Tibial artery (tissue), 4 donors: ENCODE data around the gene LANCL3.

ENCODE experiments used
- DNase-seq, 2 donors: peaks; one replicate each; pipeline ENCODE4 v3.0.0-alpha.2; 2019
- H3K27ac ChIP-seq, 2 donors: fragments of 200-600 bp; sonication (generic) in 1 of 2; 1 replicate in 1 of 2; 2 replicates in 1 of 2; pipeline ENCODE4 v1.5.1; 2018 to 2019; ENCODE audit warnings: mild to moderate bottlenecking in 1 of 2
- H3K27me3 ChIP-seq, 2 donors: fragments of 200-600 bp; sonication (generic) in 1 of 2; one replicate each; pipeline versions ENCODE4 v1.5.1 to v1.6.0; 2016 to 2019
- H3K36me3 ChIP-seq, 3 donors: fragments of 200-600 bp; sonication (generic) in 2 of 3; one replicate each; pipeline ENCODE4 v1.5.1; 2016 to 2019; ENCODE audit warnings: mild to moderate bottlenecking in 2 of 3
- H3K4me1 ChIP-seq, 4 donors: fragments of 200-600 bp; sonication (generic) in 2 of 4; 1 replicate in 3 of 4; 2 replicates in 1 of 4; pipeline ENCODE4 v1.5.1; 2016 to 2019
- H3K4me3 ChIP-seq, 2 donors: fragments of 200-600 bp; sonication (generic) in 1 of 2; 1 replicate in 1 of 2; 2 replicates in 1 of 2; pipeline ENCODE4 v1.5.1; 2018 to 2019; ENCODE audit warnings: mild to moderate bottlenecking in 2 of 2
- H3K9me3 ChIP-seq, 3 donors: fragments of 200-600 bp; sonication (generic) in 1 of 3; one replicate each; pipeline ENCODE4 v1.5.1; 2016 to 2019
- intact Hi-C: fragments of 100-400 bp; cut with DNase I; formaldehyde crosslinking; loops from one replicate; pipeline ENCODE4 v1.15.0; 2023; ENCODE audit warnings: low total_unique reads
- TF ChIP-seq, protein P1 (sequence below), 2 experiments: fragments of 200-600 bp in 1 of 2; fragments of 450-650 bp in 1 of 2; IDR thresholded peaks; one replicate each; pipeline ENCODE4 v1.5.1; 2017 to 2019; ENCODE audit warnings: antibody characterized with exemption in 2 of 2, mild to moderate bottlenecking in 1 of 2, moderate library complexity in 1 of 2

Gene LANCL3

DNA sequence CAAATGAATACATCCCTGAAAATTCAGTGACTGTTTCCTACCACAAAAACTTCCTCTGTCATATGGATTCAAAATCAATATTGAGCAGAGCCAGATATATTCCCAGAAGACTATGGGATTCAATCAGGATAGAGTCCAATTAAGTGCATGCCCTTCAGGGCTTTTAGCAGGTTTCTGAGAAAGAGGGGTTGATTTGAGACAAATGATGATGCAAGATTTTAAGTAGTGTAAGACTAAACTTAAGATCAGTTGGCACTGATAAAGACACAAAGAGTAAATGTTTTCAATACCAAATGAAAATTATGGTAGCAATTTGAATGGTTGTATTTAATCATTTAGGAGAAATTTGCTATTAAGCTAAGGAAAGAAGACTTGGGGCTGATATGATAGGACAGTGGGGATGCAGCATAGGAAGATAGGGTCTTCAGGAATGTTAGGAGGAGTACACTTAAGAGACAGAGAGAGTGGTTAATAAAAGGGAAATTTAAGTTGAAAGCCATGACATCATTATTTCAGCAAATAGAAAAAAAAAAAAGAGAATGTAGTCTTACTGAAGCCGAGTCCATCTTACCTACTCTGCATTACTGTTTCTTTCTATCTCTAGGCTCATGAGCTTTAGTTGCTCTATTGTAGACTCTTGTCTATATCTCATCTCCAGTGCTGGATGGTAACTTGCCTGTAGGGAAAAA is 82.1 kb downstream of the LANCL3 start:
- Histone ChIP-seq H3K27me3 (no peaks in the 10 kb centered on the region), H3K9me3 (no peaks in the 10 kb centered on the region)
- intact Hi-C loops, result no loop called here

DNA sequence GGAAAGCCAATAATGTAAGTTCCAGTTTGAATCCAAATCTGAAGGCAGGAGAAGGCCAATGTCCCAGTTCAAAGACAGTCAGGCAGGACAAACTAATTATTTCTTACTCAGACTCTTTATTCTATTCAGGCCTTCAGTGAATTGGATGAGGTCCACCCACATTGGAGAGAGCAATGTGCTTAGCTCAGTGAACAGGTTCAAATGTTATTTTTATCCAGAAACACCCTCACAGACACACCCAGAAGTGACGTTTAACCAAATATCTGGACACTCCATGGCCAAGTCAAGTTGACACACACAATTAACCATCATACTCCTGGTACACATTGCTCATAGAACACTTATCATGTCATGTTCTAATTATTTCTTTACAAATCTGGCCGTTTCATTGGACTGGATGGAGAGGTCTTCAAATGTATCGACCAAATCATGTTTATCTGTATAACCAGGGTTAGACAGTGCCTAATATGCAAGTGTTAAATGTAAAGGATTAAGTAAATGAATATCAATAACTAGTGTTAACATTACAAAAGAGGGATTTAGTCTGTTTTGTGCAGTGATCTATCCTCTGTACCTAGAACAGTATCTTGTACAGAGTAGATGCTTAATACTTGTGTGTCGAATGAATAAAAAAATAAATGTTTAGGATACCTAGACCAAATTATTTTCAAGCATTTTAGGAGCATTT is 87.0 kb downstream of the LANCL3 start:
- H3K36me3 ChIP-seq, result no peaks in the 10 kb centered on the region
- H3K9me3 ChIP-seq, result no peaks in the 10 kb centered on the region
- DNase-seq, result no peak
- H3K27ac ChIP-seq, result no peak overlapping the region
- no peak overlapping the region for H3K4me3 ChIP-seq
- no peaks in the 10 kb centered on the region for H3K27me3 ChIP-seq
- intact Hi-C loops, result no loop called here
- TF ChIP-seq, protein P1, sequence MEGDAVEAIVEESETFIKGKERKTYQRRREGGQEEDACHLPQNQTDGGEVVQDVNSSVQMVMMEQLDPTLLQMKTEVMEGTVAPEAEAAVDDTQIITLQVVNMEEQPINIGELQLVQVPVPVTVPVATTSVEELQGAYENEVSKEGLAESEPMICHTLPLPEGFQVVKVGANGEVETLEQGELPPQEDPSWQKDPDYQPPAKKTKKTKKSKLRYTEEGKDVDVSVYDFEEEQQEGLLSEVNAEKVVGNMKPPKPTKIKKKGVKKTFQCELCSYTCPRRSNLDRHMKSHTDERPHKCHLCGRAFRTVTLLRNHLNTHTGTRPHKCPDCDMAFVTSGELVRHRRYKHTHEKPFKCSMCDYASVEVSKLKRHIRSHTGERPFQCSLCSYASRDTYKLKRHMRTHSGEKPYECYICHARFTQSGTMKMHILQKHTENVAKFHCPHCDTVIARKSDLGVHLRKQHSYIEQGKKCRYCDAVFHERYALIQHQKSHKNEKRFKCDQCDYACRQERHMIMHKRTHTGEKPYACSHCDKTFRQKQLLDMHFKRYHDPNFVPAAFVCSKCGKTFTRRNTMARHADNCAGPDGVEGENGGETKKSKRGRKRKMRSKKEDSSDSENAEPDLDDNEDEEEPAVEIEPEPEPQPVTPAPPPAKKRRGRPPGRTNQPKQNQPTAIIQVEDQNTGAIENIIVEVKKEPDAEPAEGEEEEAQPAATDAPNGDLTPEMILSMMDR (IDR thresholded peaks at IDR 0.05), result no peak
- no peaks in the 10 kb centered on the region for H3K4me1 ChIP-seq

More for the DNA sequence above, 82.1 kb downstream of the LANCL3 start:
- TF ChIP-seq, protein P1 (IDR thresholded peaks at IDR 0.05), result no peak
- H3K4me3 ChIP-seq, result no peak overlapping the region
- DNase-seq, result no peak
- H3K4me1 ChIP-seq, result no peaks in the 10 kb centered on the region
- no peak overlapping the region for H3K27ac ChIP-seq
- no peaks in the 10 kb centered on the region for H3K36me3 ChIP-seq

DNA sequence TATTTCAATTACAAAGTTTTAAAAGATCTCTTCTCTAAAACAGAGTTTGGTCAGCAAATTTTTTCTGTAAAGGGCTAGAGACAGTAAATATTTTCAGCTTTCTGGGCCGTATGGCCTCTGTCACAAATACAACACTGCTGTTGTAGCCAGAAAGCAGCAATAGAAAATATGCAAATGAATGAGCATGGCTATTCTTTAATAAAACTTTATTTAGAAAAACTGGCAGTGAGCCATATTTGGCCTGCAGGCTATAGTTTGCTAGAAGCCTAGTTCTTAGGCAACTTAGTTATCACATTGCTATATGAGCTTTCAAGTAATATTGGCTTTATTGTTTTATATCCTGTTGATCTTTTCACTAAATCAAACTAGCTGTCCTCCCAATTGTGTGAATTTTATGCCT is 87.6 kb downstream of the LANCL3 start:
- Histone ChIP-seq H3K27me3 (no peaks in the 10 kb centered on the region), H3K4me3 (no peak overlapping the region), H3K36me3 (no peaks in the 10 kb centered on the region), H3K27ac (no peak overlapping the region), H3K9me3 (no peaks in the 10 kb centered on the region), H3K4me1 (no peaks in the 10 kb centered on the region)
- TF ChIP-seq, protein P1 (IDR thresholded peaks at IDR 0.05), result no peak
- intact Hi-C loops, result no loop called here
- DNase-seq, result no peak

DNA sequence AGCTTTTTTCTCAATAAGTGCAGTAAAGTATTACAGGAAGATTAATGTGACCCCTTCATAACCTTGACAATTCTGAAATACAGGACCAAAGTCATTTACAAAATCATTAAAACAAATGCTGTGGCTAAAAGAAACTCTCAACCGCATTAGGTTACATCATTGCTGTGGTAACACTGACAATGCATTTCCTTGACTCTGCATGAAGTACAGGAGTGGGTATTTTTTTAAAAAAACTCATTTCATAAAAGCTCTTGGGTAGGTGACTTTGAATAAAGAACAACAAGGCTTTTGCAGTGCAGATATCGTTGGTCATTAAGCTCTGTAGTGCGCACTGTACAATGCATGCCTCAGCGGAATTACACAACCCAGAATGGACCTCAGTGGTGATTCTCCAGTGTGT is 90.7 kb downstream of the LANCL3 start:
- no peaks in the 10 kb centered on the region for H3K27me3 ChIP-seq
- H3K4me1 ChIP-seq, result no peaks in the 10 kb centered on the region
- H3K36me3 ChIP-seq, result no peaks in the 10 kb centered on the region
- TF ChIP-seq, protein P1 (IDR thresholded peaks at IDR 0.05), result no peak
- H3K9me3 ChIP-seq, result no peaks in the 10 kb centered on the region
- DNase-seq, result no peak
- intact Hi-C loops, result no loop called here
- no peak overlapping the region for H3K27ac ChIP-seq
- no peak overlapping the region for H3K4me3 ChIP-seq

DNA sequence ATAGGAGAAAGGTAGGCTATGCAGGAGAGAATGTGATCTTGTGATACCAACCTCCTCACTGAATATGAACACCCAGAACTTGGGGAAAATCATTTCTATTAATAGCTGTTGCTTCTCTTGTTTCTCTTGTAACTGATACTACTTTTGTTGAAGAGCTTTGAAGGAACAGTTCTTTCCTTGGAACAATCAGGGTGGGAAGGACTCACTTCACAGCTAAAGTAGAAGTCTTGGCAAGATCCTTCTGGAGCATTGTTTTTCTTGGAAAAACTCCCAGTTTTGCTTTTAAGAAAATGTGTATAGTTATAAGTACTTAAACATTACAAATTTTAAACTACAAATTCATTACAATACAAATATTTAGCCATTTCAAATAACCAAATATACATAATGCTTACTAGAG is 95.1 kb downstream of the LANCL3 start:
- H3K9me3 ChIP-seq, result no peaks in the 10 kb centered on the region
- no peaks in the 10 kb centered on the region for H3K27me3 ChIP-seq
- H3K4me1 ChIP-seq, result no peaks in the 10 kb centered on the region
- no peak for DNase-seq
- no peak overlapping the region for H3K27ac ChIP-seq
- H3K36me3 ChIP-seq, result no peaks in the 10 kb centered on the region
- no peak overlapping the region for H3K4me3 ChIP-seq
- intact Hi-C loops, result no loop called here
- TF ChIP-seq, protein P1 (IDR thresholded peaks at IDR 0.05), result no peak
